HG03039 (cell line): ENCODE results near the gene PHIP.
A peak's percentile ranks its signal among the peaks of the same experiment; 100 is the strongest.
"Not testable (repeated sequence)": the region's sequence is repeated elsewhere in the genome, so short reads cannot be mapped to it uniquely, and the experiment has no call there.

Experiments
- ATAC-seq: cut with Tn5 transposase; IDR thresholded peaks from one replicate; pipeline ENCODE4 v1.9.1; 2021; ENCODE audit warnings: mild to moderate bottlenecking, moderate library complexity; ENCODE audit not compliant: unreplicated experiment

The PHIP gene

DNA sequence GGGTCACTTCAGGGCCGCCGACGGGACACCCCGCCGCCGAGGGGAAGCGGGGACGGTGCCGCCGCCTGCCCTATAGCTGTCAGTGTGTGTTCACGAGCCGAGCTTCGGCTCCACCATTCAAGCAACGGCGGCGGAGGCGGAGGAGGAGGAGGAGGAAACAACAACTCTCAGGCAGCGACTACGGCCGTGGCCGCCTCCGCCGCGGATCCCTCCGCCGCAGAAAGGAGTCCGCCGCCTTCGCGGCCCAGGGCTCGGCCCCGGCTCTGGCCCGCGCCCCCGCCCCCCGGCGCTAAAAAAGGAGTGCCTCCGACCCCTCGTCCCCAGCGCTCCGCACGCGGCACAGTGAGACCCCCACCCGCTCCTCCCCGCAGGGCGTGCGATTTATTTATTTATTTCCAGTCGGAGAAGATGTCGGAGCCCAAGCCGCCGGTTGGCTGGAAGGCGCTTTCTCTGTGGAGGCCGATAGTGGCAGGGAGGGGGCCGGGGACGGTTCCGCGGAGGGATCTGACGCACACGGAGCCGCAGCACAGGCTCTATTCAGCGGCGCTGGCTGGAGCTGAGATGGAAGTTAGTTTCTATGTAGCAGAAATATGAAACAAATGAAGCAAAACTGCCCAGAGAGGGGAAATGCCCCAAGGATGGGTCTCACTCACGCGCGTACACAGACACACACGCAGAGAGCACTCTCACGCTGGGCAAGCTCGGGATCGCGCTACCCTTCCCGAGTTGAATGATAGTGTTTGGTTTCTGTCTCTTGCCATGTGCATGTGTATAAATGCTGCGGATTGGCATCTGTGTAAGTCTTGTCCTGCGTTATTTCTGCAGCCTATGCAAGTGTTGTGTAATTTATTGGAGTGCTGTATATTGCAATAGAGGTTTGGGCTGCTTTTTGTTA is at the start of gene PHIP:
Gene PHIP, minus strand, starts transcription at position 180 of the 895 bp plus-strand sequence. CDS start 186 bp downstream, outside the sequence.
- peak; percentile 52 for ATAC-seq

DNA sequence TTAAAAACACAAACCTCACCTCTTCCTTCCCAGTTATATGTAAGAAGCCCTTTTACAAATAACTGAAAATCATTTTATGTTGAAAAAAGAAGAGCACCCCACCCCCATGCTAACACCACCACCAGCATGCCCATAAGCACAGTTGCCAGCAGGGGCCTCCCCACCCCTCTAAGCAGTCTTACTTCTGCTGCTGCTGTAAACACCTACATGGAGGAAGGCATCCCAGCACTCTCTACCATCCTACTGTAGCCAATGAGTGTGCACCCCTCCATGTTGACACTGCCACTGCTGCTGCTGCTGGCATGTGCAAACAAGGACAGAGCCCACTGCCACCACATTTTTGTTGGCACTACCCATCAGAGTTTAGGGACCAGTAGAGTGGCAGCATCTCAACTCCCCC is 49.6 kb upstream of the PHIP start:
- ATAC-seq = no peak

DNA sequence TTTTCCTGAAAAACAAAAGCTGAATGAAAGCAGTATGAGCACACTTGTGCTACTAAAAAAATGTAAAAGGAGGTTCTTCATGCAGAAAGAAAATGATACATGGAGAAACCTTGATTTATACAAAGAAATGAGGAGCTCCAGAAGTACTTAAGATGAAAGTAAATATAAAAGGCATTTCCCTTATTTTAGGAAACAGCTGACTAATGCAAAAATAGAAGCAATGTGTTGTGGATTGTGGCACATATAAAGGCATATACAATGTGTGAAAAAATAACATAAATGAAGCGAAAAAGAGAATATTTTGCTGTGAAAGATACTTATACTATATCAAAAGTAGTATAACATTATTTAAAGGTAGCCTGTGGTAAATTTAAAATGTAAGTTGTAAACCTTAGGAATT is 41.2 kb upstream of the PHIP start:
- ATAC-seq = no peak

DNA sequence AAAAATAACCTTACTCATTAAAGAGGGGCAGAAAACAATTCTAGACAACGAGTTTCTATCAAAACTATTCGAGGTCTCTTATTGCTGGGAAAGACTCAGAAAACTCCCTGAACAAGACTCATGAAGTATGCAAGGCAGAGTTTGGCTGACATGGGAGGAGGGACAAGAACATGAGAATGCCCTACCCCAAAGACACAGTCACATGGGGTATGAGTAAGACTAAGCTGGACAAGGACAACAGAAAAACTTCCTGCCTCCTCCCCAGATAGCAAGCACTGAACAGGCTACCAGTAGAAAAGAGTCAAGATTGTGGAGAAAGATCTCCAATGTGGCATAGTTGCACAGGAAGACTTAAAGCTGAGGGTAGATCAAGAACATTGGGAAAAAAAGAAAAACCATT is 39.7 kb upstream of the PHIP start:
- no peak for ATAC-seq

DNA sequence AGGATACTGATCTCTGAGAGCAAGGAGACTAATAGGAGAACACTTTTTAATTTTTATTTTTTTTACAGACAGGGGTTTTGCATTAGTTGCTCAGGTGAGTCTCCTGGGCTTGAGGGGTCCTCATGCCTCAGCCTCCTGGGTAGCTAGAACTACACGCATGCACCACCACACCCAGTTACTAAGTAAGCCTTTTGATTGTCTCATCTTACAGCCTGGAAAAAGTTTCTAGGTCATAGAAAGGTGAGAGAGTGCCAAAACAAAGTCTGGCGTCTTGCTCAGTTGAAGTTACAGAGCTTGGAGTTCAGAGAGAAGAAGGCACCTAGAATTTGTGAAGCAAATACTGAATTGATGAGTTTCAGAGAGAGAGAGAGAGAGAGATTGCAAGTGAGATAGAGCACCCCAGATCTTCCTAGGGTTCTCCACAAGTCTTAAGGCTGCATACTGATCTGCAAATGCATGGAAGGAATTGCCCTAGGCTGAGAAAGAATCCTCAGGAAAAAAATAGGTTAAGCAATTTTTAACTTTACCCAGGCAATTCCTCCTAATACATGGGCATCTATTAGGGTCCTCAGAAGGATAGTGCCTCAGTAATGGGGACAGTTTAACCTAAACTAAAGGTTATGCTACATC is 37.6 kb upstream of the PHIP start:
- ATAC-seq = no peak

DNA sequence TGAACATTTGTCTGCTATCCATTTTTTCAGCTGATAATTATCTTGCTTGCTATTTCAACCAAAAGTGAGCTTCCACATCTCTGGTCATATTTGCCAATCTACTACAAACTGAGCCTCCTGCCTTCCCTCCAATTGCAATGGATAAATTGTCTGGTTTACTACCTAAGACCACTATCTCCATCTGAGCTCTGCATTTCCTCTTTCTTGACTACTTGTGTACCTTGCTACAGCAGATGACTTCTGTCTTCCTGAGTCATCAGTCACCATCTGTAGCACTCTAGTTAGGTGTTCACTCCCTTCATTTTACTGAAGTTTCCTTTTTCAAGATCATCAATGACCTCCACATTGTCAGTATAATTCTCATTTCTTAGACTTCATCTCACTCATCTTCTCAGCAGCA is 33.5 kb upstream of the PHIP start:
- ATAC-seq = no peak

DNA sequence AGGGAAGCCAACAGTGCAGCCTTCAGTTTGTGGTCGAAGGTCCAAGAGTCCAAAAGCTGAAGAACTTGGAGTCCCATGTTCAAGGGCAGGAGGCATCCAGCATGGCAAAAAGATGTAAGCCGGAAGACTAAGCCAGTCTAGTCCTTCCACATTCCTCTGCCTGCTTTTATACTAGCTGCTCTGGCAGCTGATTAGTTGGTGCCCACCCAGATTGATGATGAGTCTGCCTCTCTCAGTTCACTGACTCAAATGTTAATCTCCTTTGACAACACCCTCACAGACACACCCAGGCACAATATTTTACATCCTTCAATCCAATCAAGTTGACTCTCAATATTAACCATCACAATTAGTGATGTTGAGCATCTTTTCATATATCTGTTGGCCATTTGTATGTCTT is 23.1 kb upstream of the PHIP start:
- ATAC-seq = no peak

DNA sequence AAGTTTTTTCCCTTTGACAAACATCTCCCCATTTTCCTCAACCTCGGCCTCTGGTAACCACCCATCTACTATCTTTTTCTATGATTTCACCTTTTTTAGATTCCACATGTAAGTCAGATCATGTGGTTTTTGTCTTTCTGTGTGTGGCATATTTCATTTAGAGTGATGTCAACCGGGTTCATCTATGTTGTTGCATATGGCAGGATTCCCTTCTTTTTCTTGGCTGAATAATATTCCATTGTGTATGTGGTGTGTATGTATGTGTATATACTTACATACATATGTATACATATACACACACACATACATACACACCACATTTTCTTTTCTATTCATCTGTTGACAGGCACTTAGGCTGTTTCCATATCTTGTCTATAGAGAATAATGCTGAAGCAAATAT is 22.2 kb upstream of the PHIP start:
- ATAC-seq = no peak

DNA sequence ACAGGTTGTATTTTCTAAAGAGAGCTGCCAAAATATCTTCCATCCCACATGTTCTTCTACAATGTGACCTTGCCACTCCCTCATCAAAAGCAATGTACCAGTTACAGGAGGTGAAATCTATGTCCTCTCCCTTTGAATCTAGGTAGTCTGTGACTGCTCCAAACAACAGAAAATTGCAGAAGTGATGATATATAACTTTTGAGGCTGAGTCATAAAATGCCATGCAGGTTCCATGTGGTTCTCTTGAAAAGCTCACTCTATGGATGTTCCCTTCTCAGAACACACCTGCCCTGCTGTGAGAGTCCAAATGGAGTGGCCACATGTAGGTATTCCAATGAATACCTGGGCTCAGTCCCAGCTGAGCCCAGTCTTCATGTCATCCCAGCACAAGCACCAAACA is 16.9 kb upstream of the PHIP start:
- ATAC-seq = no peak

DNA sequence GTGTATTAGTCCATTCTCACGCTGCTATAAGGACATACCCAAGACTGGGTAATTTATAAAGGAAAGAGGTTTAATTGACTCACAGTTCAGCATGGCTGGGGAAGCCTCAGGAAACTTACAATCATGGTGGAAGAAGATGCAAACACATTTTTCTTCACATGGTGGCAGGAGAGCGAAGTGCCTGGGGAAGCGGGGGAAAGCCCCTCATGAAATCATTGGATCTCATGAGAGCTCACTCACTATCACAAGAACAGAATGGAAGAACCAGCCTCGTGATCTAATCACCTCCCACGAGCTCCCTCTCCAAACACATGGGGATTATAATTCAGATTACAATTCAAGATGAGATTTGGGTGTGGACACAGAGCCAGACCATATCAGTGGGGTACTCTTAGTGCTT is 13.7 kb upstream of the PHIP start:
- not testable (repeated sequence) for ATAC-seq

DNA sequence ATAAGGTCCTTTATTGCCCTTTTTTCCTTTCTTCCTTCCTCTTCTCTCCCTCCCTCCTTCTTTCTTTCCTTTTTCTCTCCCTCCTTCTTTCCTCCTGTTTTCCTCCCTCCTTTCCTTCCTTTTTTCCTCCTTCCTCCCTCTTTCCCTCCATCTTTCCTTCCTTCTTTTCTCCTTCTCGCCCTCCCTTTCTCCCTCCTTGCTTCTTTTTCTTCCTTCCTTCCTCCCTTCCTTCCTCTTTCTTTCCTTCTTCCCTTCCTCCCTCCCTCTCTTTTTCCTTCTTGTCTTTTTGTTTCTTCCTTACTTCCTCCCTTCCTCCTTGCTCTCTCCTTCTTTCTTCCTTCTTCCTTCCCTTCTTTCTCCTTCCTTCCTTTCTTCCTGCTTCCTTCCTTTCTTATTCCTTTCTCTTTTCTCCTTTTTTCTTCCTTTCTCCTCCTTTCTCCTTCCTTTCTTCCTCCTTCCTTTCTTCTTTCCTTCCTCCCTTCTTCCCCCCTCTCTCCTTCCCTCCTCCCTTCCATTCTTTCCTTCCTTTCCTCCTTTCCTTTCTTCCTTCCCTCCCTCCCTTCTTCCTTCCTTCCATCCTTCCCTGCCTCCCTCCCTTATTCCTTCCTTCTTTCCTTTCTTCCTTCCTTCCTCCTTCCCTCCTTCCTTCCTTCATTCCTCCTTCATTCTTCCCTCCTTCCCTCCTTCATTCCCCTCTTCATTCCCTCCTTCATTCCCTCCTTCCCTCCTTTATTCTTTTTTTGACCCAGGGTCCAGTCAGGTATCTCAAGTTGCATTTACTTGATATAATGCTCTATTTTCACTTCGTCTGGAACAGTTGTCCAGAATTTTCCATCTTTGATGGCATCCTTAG is 11.7 kb upstream of the PHIP start:
- ATAC-seq = no peak

DNA sequence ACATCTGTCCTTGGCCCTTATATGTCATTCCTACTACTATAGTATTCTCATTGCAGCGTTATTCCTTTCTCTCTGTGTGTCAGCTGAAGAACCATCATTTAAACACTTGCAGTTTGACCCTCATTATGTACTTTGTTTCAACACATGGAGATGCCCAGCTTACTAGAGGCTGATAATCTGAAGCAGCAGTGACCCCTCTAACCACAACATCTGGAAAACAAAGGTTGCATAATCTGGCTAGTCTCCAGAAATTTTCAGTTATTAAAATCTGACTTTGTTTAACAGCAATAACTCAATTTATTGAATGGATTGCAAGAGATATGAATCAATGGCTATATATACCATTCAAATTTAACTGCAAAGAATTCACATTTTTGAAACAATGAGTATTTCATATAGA is 6.6 kb upstream of the PHIP start:
- ATAC-seq = no peak

DNA sequence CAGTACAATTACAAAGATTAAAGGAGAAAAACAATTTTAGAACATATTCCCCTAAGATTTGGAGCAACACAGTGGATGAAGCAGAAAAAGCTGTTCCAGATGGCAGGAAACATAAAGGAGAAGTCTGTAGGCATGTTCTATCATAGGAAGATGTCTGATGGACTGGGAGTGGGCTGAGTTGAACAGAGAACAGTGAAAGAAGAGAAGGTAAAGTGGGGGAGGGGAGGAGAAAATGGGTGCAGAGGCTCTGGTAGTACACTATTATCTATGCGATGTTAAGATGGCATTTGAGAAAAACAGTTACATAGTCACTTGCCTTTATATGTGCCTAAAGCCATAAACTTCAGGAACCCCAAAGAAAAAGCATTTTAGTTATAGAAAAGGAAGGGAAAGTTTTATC is 4.2 kb upstream of the PHIP start:
- no peak for ATAC-seq

DNA sequence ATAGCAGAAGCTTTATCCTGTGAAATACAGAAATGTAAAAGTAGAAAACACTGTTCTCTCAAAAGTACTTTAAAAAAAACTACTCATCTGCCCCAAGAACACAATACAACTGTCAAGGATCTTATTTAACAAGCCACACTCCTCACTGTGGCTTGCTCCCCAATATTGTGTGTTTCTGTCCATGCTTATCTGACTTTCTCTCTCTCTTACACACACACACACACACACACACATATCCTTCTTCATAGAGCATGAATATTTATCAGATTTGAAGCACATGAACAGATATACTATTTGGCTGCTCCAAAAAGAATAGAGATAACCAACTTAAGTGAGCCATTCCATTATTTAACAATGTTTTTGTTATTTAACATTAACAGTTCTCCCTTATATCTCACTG is 3.6 kb upstream of the PHIP start:
- no peak for ATAC-seq

DNA sequence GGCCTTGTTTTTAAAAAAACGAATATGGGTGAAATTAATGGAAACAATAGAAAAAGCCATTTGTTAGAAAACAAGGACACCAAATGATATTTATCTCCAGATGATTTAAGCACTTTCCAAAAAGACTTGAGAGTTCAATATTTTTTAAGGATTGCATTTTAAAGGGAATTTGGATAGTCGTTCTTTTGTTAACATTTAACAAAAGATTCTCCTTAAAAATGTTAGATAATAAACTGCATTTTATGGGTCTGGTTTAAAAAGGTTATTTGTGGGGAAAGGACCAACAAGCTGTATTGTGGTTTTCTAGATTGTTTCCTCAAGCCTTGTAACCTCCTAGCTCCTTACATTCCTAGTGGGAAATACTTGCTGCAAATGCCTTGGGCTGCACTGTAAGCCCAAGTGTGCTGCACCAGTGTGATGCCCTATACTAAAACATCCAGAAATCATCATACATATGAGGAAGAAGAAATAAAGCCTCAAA is 1.5 kb upstream of the PHIP start:
- no peak for ATAC-seq

DNA sequence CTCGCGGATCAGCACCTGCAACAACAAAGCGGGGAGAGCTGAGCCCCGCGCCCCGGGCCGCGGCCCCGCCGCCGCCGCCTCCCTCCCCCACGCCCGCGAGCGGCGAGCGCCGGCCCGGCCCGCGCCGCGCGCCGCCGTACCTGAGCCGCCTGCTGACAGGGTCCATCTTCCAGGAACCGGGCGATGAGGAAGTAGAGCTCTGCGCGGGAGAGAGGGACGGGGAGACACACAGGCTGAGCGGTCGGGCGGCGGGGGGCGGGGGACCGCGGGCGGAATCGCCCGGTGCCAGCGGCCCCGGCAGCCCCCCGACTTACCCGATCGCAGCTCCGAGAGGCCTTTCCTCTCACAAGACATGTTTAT is 359 bp downstream of the PHIP start:
- ATAC-seq = peak; percentile 31

DNA sequence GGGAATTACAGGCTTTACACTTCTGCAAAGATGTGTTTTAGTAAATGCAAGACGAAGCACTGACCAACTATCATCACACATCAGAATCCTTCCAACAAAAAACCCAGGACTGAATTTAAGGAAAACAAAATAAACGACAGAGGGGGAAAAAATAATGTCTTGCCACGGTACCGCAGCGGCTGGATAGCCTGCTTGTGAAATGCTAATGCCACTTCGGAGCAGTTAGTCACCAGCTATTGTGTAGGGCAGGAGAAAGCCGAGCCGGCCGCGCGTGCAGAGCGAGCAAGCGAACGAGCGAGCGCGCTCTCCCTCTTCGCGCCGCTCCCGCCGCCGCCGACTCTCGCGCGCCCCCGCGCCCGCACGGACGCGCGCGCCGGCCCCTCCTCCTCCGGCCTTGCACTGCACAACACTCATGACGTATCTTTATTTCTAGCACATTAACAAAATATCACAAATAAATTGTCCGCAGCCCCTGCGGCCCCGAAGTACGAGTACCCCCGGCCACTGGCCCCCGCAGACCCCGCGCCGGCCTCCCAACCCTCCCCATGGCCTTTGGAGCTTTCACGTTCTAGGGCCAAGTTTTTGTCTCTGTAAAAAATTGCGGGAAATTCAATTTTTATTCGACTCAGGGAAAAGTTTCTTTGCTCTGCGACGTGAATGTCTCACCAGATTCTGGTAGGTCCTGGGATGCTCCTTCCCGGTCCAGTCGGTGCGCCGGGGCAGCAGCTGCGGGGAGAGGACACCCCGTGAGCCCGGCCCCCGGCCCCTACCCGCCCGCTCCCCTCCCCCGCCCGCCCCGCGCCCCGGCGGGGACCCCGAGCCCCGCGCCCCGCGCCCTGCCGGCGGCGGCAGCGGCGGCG is 1.0 kb downstream of the PHIP start:
- peak; percentile 47 for ATAC-seq

DNA sequence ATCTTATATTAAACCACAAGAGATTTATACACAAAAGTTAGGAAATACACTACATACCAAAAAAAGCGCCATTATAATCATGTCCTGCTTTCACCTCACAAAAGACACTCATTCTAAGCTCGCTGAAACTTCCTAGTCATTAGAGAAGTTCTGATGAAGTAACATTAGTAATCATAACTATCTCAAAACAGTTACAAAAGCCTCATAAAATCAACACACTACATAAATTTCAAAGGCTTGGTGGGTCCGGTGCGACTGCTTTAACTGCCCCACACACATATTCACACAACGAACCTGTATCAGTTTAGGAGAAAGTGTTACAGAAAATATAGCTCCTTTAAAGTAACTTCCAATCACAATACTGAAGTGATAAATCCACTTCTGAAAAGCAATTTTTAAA is 1.9 kb downstream of the PHIP start:
- ATAC-seq = no peak

DNA sequence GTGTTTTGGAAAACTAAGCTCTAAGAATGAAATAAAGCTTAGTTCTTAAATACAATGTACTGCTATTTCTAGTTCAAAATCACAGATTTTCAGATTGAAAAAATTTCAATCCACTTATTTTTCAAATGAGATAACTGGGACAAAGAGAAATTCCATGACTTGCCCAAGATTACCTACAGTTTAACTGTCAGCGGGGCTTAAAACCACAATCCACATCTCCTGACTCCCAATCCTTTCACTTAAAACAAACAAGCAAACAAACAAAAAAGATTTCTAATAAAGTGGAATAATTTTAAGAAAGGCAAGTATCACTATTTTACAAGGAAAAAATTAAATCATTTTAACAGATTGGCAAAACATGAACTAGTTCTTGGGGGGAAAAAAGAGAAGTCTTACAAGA is 4.2 kb downstream of the PHIP start:
- no peak for ATAC-seq

DNA sequence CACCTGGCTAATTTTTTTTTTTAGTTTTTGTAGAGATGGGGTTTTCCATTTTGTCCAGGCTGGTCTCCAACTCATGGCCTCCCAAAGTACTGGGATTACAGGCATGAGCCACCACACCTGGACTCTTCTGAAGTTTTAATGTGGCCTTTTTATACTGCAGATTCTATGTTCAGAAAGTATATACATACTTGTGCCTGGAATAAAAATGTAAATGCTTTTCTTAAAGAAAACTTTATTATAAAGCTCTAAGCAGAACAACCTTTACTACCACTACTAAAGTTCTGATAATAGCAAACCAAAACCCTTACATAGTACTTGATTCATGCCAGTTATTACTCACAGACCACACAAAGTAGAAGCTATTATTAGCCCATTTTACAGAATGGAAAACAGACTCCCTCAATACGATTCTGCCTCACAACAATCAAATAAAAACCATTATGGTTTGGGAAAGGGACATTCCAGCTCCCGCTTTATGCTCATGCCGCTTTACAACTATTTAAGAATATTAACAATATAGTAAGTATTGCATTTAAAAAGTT is 5.3 kb downstream of the PHIP start:
- ATAC-seq = peak; percentile 18
